WTC11 (cell line): ENCODE results near the gene XIAP. TPM values are rescaled to one million over a fixed set of nuclear protein-coding genes. Genes with fewer than 3 reads are reported as not detected.

ENCODE experiments used
- ATAC-seq: fragments of 200-7000 bp; cut with Tn5 transposase; 2 replicates; pipeline ENCODE4 v1.10.0; 2021; ENCODE audit warnings: mild to moderate bottlenecking, moderate library complexity
- CTCF ChIA-PET: fragments of 300-600 bp; sonication (Branson Sonifier 250); formaldehyde crosslinking; loops from one replicate; lab custom pipeline; 2021; ENCODE audit warnings: antibody characterized with exemption; lab: Charles Lee
- POLR2A ChIA-PET: fragments of 350-600 bp; sonication (Branson Sonifier 250); formaldehyde crosslinking; loops from one replicate; lab custom pipeline; 2021; ENCODE audit warnings: antibody characterized with exemption; lab: Charles Lee
- DNase-seq: peaks from one replicate; pipeline ENCODE4 v3.0.0; 2021; ENCODE audit warnings: low spot score
- H3K27ac Mint-ChIP-seq: 2 replicates; pipeline ENCODE4 v1.8.0; 2021; ENCODE audit warnings: mixed read lengths
- H3K27me3 Mint-ChIP-seq: 2 replicates; pipeline ENCODE4 v1.8.0; 2021; ENCODE audit warnings: low read depth, mild to moderate bottlenecking, moderate library complexity, mixed read lengths
- H3K36me3 Mint-ChIP-seq: 2 replicates; pipeline ENCODE4 v1.8.0; 2021; ENCODE audit warnings: mixed read lengths
- H3K4me1 Mint-ChIP-seq: 2 replicates; pipeline ENCODE4 v1.8.0; 2022; ENCODE audit warnings: mixed read lengths
- H3K4me3 Mint-ChIP-seq: 2 replicates; pipeline ENCODE4 v1.8.0; 2021; ENCODE audit warnings: mild to moderate bottlenecking, moderate library complexity, mixed read lengths
- H3K9me3 Mint-ChIP-seq: 2 replicates; pipeline ENCODE4 v1.8.0; 2021; ENCODE audit warnings: mixed read lengths
- ATF1 ChIP-seq: sonication (generic); formaldehyde crosslinking; IDR thresholded peaks from 2 replicates; pipeline ENCODE4 v1.8.1; 2023; ENCODE audit warnings: mild to moderate bottlenecking, moderate library complexity, missing genetic modification reagents
- ATF6 ChIP-seq: sonication (generic); formaldehyde crosslinking; IDR thresholded peaks from 2 replicates; pipeline ENCODE4 v1.8.1; 2023; ENCODE audit warnings: mild to moderate bottlenecking, missing genetic modification reagents
- CTCF ChIP-seq: fragments of 200-600 bp; IDR thresholded peaks from 2 replicates; pipeline ENCODE4 v1.8.0; 2022; ENCODE audit warnings: antibody characterized with exemption
- EMX1 ChIP-seq: fragments of 250-450 bp; sonication (Bioruptor Pico); IDR thresholded peaks from 2 replicates; pipeline ENCODE4 v1.8.0; 2021; ENCODE audit warnings: mild to moderate bottlenecking
- ESRRA ChIP-seq: sonication (generic); formaldehyde crosslinking; IDR thresholded peaks from 2 replicates; pipeline ENCODE4 v1.8.1; 2022; ENCODE audit warnings: mild to moderate bottlenecking, missing genetic modification reagents, borderline replicate concordance
- FOXK1 ChIP-seq: sonication (generic); formaldehyde crosslinking; IDR thresholded peaks from 2 replicates; pipeline ENCODE4 v1.8.0; 2022; ENCODE audit warnings: mild to moderate bottlenecking, moderate library complexity, missing genetic modification reagents
- GRHL2 ChIP-seq: fragments of 250-450 bp; sonication (Bioruptor Pico); IDR thresholded peaks from 2 replicates; pipeline ENCODE4 v1.8.0; 2022; ENCODE audit warnings: mild to moderate bottlenecking, moderate library complexity; ENCODE audit not compliant: insufficient replicate concordance, severe bottlenecking
- GTF2I ChIP-seq: fragments of 250-450 bp; sonication (Bioruptor Pico); conservative IDR thresholded peaks from 2 replicates; pipeline ENCODE4 v1.4.0; 2021; ENCODE audit warnings: mild to moderate bottlenecking
- IRF1 ChIP-seq: sonication (generic); formaldehyde crosslinking; IDR thresholded peaks from 2 replicates; pipeline ENCODE4 v1.8.0; 2023; ENCODE audit warnings: missing genetic modification reagents
- JAZF1 ChIP-seq: fragments of 250-450 bp; sonication (Bioruptor Pico); IDR thresholded peaks from 2 replicates; pipeline ENCODE4 v1.9.0; 2021; ENCODE audit warnings: moderate library complexity, mild to moderate bottlenecking, inconsistent platforms
- JUN ChIP-seq: sonication (generic); formaldehyde crosslinking; IDR thresholded peaks from 2 replicates; pipeline ENCODE4 v1.8.0; 2023; ENCODE audit warnings: mild to moderate bottlenecking, missing genetic modification reagents
- NFE2L1 ChIP-seq: sonication (generic); formaldehyde crosslinking; IDR thresholded peaks from 2 replicates; pipeline ENCODE4 v1.8.1; 2023; ENCODE audit warnings: missing genetic modification reagents
- RORB ChIP-seq: fragments of 250-450 bp; sonication (Bioruptor Pico); IDR thresholded peaks from 2 replicates; pipeline ENCODE4 v1.9.0; 2021; ENCODE audit warnings: mild to moderate bottlenecking
- SP1 ChIP-seq: sonication (generic); formaldehyde crosslinking; conservative IDR thresholded peaks from 2 replicates; pipeline ENCODE4 v1.8.1; 2022; ENCODE audit warnings: missing genetic modification reagents
- STAT6 ChIP-seq: sonication (generic); formaldehyde crosslinking; conservative IDR thresholded peaks from 2 replicates; pipeline ENCODE4 v1.8.1; 2023; ENCODE audit warnings: mild to moderate bottlenecking, low read depth, missing genetic modification reagents, moderate library complexity
- ZBTB21 ChIP-seq: sonication (generic); formaldehyde crosslinking; IDR thresholded peaks from 2 replicates; pipeline ENCODE4 v1.8.1; 2023; ENCODE audit warnings: mild to moderate bottlenecking, missing genetic modification reagents, borderline replicate concordance
- ZNF138 ChIP-seq: sonication (generic); formaldehyde crosslinking; conservative IDR thresholded peaks from 2 replicates; pipeline ENCODE4 v1.8.1; 2022; ENCODE audit warnings: mild to moderate bottlenecking, moderate library complexity, missing genetic modification reagents
- ZNF396 ChIP-seq: fragments of 250-450 bp; sonication (Bioruptor Pico); IDR thresholded peaks from 2 replicates; pipeline ENCODE4 v1.8.0; 2021; ENCODE audit warnings: mild to moderate bottlenecking, moderate library complexity, borderline replicate concordance
- ZNF423 ChIP-seq: fragments of 250-450 bp; sonication (Bioruptor Pico); IDR thresholded peaks from 2 replicates; pipeline ENCODE4 v2.1.2; 2022; ENCODE audit warnings: mild to moderate bottlenecking, moderate library complexity
- ZNF425 ChIP-seq: fragments of 250-450 bp; sonication (Bioruptor Pico); conservative IDR thresholded peaks from 2 replicates; pipeline ENCODE4 v1.9.0; 2021; ENCODE audit warnings: mild to moderate bottlenecking
- ZNF532 ChIP-seq: fragments of 250-450 bp; sonication (Bioruptor Pico); IDR thresholded peaks from 2 replicates; pipeline ENCODE4 v1.9.0; 2021; ENCODE audit warnings: mild to moderate bottlenecking, borderline replicate concordance
- ZSCAN18 ChIP-seq: fragments of 250-450 bp; sonication (Bioruptor Pico); IDR thresholded peaks from 2 replicates; pipeline ENCODE4 v2.1.2; 2022; ENCODE audit warnings: mild to moderate bottlenecking, moderate library complexity
- total RNA-seq: library from RNA; stranded (reverse); gene quantifications from 3 replicates; pipeline ENCODE4 v1.2.3, GENCODE V29; 2021

Gene XIAP
- total RNA-seq, 1 experiment from 2014 or later: 40.7 TPM

GRCh38 chrX:123822965-123823364, 36.9 kb upstream of the XIAP start:
- peaks cover 10% of the 10 kb centered on the region; the same call in 1 of the 2 replicates for H3K27me3 Mint-ChIP-seq
- ATAC-seq (no peak), DNase-seq (no peak)
- H3K36me3 Mint-ChIP-seq: no peaks in the 10 kb centered on the region
- H3K9me3 Mint-ChIP-seq: no peaks in the 10 kb centered on the region
- H3K4me3 Mint-ChIP-seq: no peak overlapping the region
- ChIA-PET POLR2A (no interaction called here), CTCF (no interaction called here)
- no peak for TF ChIP-seq ZSCAN18 (CRISPR knock-in tag)
- TF ChIP-seq GTF2I (CRISPR knock-in tag): no peak
- TF ChIP-seq SP1 (CRISPR knock-in tag): no peak
- no peak for TF ChIP-seq CTCF
- no peak for TF ChIP-seq GRHL2 (CRISPR knock-in tag)
- TF ChIP-seq RORB (CRISPR knock-in tag): no peak
- no peak for TF ChIP-seq ATF6
- TF ChIP-seq FOXK1 (CRISPR knock-in tag): no peak
- no peak for TF ChIP-seq STAT6 (CRISPR knock-in tag)
- no peak for TF ChIP-seq ZNF425 (CRISPR knock-in tag)
- TF ChIP-seq ZNF138 (CRISPR knock-in tag): no peak
- no peak for TF ChIP-seq JAZF1
- no peak for TF ChIP-seq JUN
- no peak for TF ChIP-seq ZNF396 (CRISPR knock-in tag)
- TF ChIP-seq ATF1: no peak
- H3K4me1 Mint-ChIP-seq: peaks cover 13% of the 10 kb centered on the region
- no peak overlapping the region for H3K27ac Mint-ChIP-seq

- Mint-ChIP-seq H3K9me3 (no peaks in the 10 kb centered on the region), H3K27ac (no peak overlapping the region), H3K4me1 (peaks cover 7% of the 10 kb centered on the region), H3K36me3 (no peaks in the 10 kb centered on the region), H3K4me3 (no peak overlapping the region), H3K27me3 (no peaks in the 10 kb centered on the region; the same call in 1 of the 2 replicates)
- DNase-seq (no peak), ATAC-seq (no peak)
- ChIA-PET CTCF (interaction anchor here (0.6 to 1.0 kb wide), 2 partner anchors 17 to 53 kb away, joined by 3 to 6 read pairs; no protein-coding TSS in a partner anchor), POLR2A (no interaction called here)
- TF ChIP-seq ESRRA (CRISPR knock-in tag): no peak
- no peak for TF ChIP-seq ZBTB21
- TF ChIP-seq NFE2L1 (CRISPR knock-in tag): no peak
- TF ChIP-seq JUN: no peak
- no peak for TF ChIP-seq ZNF423 (CRISPR knock-in tag)
- TF ChIP-seq IRF1: no peak
- no peak for TF ChIP-seq EMX1 (CRISPR knock-in tag)
- no peak for TF ChIP-seq ZNF532 (CRISPR knock-in tag)
These were observed 29.5 kb upstream of the XIAP start for GRCh38 chrX:123830309-123830708.
